GM12865 (cell line): ENCODE data around the gene APOBEC3G.

Experiments
- DNase-seq: peaks from one replicate; pipeline ENCODE4 v3.0.0; 2010; ENCODE audit warnings: low read depth
- H3K4me3 ChIP-seq: 2 replicates; pipeline ENCODE4 v1.5.1; 2011; ENCODE audit warnings: mild to moderate bottlenecking, low read depth, low read length, control low read depth
- CTCF ChIP-seq: IDR thresholded peaks from 2 replicates; pipeline ENCODE4 v1.5.1; 2011; ENCODE audit warnings: low read length, control low read depth, low read depth, inconsistent platforms; ENCODE audit not compliant: insufficient read depth; ENCODE audit errors: missing control alignments

APOBEC3G gene

GRCh38 chr22:39117585-39118191 is 40.6 kb downstream of the APOBEC3G start:
- peak; percentile 58 for TF ChIP-seq CTCF
- H3K4me3 ChIP-seq: peak overlapping the region; percentile 10; the same call in 1 of the 2 replicates
- peak; percentile 92 for DNase-seq

GRCh38 chr22:39120983-39121382 is 43.9 kb downstream of the APOBEC3G start:
- TF ChIP-seq CTCF: no peak
- no peak for DNase-seq

GRCh38 chr22:39122772-39123470 is 45.8 kb downstream of the APOBEC3G start:
- DNase-seq: no peak
- no peak for TF ChIP-seq CTCF

More at GRCh38 chr22:39120983-39121382, 43.9 kb downstream of the APOBEC3G start:
- no peak overlapping the region for H3K4me3 ChIP-seq

GRCh38 chr22:39123751-39124581 is 46.9 kb downstream of the APOBEC3G start:
- no peak overlapping the region for H3K4me3 ChIP-seq
- no peak for DNase-seq

More at GRCh38 chr22:39122772-39123470, 45.8 kb downstream of the APOBEC3G start:
- no peak overlapping the region for H3K4me3 ChIP-seq

GRCh38 chr22:39125622-39126021 is 48.5 kb downstream of the APOBEC3G start:
- H3K4me3 ChIP-seq: no peak overlapping the region
- DNase-seq: no peak
- TF ChIP-seq CTCF: no peak

More at GRCh38 chr22:39123751-39124581, 46.9 kb downstream of the APOBEC3G start:
- TF ChIP-seq CTCF: no peak

- no peak for DNase-seq
- TF ChIP-seq CTCF: no peak
- H3K4me3 ChIP-seq: no peak overlapping the region
Observed at GRCh38 chr22:39128508-39128907, 51.4 kb downstream of the APOBEC3G start.
